ENCODE data around the gene MRPL36. TPM values are rescaled to one million over a fixed set of nuclear protein-coding genes. Genes with fewer than 3 reads are reported as not detected.

Gene MRPL36
- total and polyA plus RNA-seq, 2 of the 4 experiments (the other 2 are of a cell fraction) = 85.9 to 103 TPM

- Histone ChIP-seq H2BK5ac (ENCODE audit: low read depth, low read length, poor library complexity, severe bottlenecking) (no peak overlapping the region), H3K4me2 (ENCODE audit: low read depth, low read length) (no peak overlapping the region), H2BK120ac (ENCODE audit: low read depth, low read length) (no peak overlapping the region), H3K79me1 (ENCODE audit: low read depth in 1 of 2, low read length in 2 of 2) (no peaks in the 10 kb centered on the region), H3K4me1 (ENCODE audit: control insufficient read depth, insufficient read depth, low read length) (no peaks in the 10 kb centered on the region; the same call in 1 of the 2 replicates), H4K91ac (ENCODE audit: insufficient read depth, low read depth, low read length) (no peak overlapping the region), H2BK15ac (ENCODE audit: low read depth, low read length) (no peak overlapping the region), H3K36me3 (ENCODE audit: control insufficient read depth, insufficient read depth, low read length) (no peaks in the 10 kb centered on the region), H2BK20ac (ENCODE audit: low read depth, low read length) (no peak overlapping the region), H3K9ac (ENCODE audit: low read depth, low read length) (no peak overlapping the region), H4K5ac (ENCODE audit: low read depth, low read length) (no peak overlapping the region), H2AFZ (replicated peaks; ENCODE audit: low read length, poor library complexity) (no peak overlapping the region), H4K20me1 (ENCODE audit: insufficient read depth, low read length) (no peaks in the 10 kb centered on the region), H3K18ac (ENCODE audit: low read depth, low read length) (no peak overlapping the region), H3K4me3 (ENCODE audit: insufficient read depth, low read depth, low read length) (no peak overlapping the region), H3K27me3 (ENCODE audit: control insufficient read depth, insufficient read depth, low read length) (peaks cover 32% of the 10 kb centered on the region), H4K8ac (ENCODE audit: low read depth in 2 of 2, low read length in 2 of 2) (no peak overlapping the region), H3K27ac (ENCODE audit: insufficient read depth, low read length) (no peak overlapping the region), H3K23ac (ENCODE audit: low read depth, low read length) (no peak overlapping the region), H2AK9ac (replicated peaks; ENCODE audit: low read depth, low read length, poor library complexity) (peak overlapping the region; percentile 72), H3K56ac (ENCODE audit: extremely low read depth, insufficient read depth, low read length) (no peak overlapping the region), H2AK5ac (ENCODE audit: low read depth, low read length) (no peak overlapping the region), H3K9me3 (ENCODE audit: control insufficient read depth, insufficient read depth, low read length) (no peaks in the 10 kb centered on the region), H3K4ac (ENCODE audit: low read depth, low read length) (no peak overlapping the region), H3K14ac (replicated peaks; ENCODE audit: low read depth, low read length) (no peak overlapping the region), H3K9me1 (ENCODE audit: insufficient read depth, low read length) (0 out of 2 replicates have a peak, but pooled peaks cover 2% of the 10 kb centered on the region)
- in situ Hi-C loops (cut with MboI; ENCODE audit: low sequenced_read_pairs) (no loop called here), dilution Hi-C loops (cut with HindIII; ENCODE audit: low sequenced_read_pairs, unreplicated experiment) (no loop called here), intact Hi-C loops (cut with micrococcal nuclease) (no loop called here)
- DNase-seq = no peak
- 68% methylated on average over 13 of the region's 28 CpGs; no CpG with 5 or more reads in 1 of the 2 experiments for WGBS, 2 experiments (ENCODE audit: extremely low coverage in 2 of 2, insufficient read length in 1 of 2)
- BruUV-seq (replicated peaks) = no TSS peak
- ChIA-PET CTCF (no interaction called here), POLR2A (ENCODE audit: unreplicated experiment) (no interaction called here)
- TF ChIP-seq RFX5 (IDR thresholded peaks at IDR 0.05; ENCODE audit: low read depth, low read length) = no peak
- TF ChIP-seq USF2 (IDR thresholded peaks at IDR 0.05; ENCODE audit: low read depth, low read length) = no peak
- TF ChIP-seq FOS (IDR thresholded peaks at IDR 0.05; ENCODE audit: low read depth, low read length) = no peak
- no peak for TF ChIP-seq SMC3 (IDR thresholded peaks at IDR 0.05; ENCODE audit: low read depth, low read length)
- no peak for TF ChIP-seq RAD21 (IDR thresholded peaks at IDR 0.05; ENCODE audit: low read length)
- no peak for TF ChIP-seq NFE2L2 (IDR thresholded peaks at IDR 0.05; ENCODE audit: low read depth, low read length)
- TF ChIP-seq RCOR1 (IDR thresholded peaks at IDR 0.05; ENCODE audit: insufficient replicate concordance, low read length) = no peak
- no peak for TF ChIP-seq CEBPB (IDR thresholded peaks at IDR 0.05; ENCODE audit: low read depth, low read length)
- no peak for TF ChIP-seq MAFK (IDR thresholded peaks at IDR 0.05; ENCODE audit: low read depth, low read length)
- no peak for ATAC-seq (ENCODE audit: low read depth)
These were observed 33.0 kb upstream of the MRPL36 start for GRCh38 chr5:1832511-1833250.

Data from IMR-90 (cell line).